NOMO-1 (cell line): ENCODE measurements around the gene DDX53.

ENCODE experiments used
- DNase-seq, 2 experiments: peaks; one replicate each; lab custom pipeline; 2025; ENCODE audit not compliant: unreplicated experiment in 2 of 2; lab: John Stamatoyannopoulos, UW

The DDX53 gene

DNA sequence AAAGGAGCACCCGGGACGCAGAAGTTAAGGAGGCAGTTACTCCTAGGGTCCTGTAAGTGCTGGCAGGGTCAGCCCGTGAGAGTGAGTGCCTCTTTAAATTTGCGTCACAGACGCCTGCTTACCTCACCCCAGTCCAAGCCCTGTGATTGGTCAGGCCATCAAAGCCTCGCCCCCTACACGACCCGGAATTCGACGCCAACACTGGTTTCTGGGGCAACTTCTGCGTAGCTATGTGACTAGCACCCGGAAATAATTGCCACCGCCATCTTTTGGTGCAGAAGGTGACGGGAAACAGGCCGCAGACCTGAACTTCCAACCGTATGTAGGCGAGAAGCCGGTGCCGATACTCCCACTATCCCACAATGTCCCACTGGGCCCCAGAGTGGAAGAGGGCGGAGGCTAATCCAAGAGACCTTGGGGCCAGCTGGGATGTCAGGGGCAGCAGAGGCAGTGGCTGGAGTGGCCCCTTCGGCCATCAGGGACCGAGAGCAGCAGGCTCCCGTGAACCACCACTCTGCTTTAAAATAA is at the start of gene DDX53:
DDX53 (plus strand) TSS at position 265 of the 528 bp plus-strand sequence; CDS start at position 363, 98 bp downstream.
- DNase-seq = no peak

DNA sequence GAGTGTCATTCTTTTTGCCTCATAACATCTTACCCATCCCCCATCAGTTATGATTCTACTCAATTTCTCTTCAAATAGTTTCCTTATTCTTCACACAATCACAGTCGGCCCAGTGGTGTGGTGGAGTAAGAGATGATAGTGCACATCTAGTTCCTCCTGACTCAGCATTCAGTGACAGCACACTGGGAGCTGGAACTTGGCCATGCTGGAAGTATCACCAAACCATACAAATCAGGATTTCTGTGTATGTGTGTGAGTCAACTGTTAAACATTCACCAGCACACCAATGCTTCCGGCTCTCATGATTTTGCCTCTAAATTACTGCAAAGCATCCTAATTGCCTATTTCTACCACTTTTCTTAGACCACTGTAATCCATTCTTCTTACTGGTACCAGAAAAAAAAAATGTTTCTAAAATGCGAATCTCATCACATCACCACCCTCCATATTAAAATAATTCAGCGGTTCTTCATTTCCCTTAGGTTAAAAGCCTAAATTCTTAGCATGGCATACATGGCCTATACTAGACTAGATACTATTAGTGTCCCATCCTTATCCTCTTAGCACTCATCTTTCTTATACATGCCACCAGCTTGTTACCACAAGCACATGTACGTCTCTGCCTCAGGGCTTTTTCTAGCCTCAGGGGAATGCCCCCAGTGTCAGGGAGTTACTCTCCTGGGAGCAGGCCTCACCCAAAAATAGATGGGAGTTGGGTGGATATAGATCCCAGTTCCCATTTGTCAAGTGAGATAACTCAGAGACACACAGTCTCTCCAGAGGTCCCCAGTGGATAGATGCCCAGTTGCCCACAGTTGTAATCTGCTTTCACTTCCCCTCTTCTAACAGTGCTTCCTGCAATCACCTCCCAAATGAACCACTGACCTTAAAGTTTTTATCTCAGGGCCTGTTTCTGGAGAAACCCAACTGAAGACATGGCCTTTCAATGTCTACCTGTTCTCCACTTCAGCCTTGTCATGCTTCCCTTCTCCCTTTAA is 49.2 kb upstream of the DDX53 start:
- DNase-seq = peak in 1 of 2 experiments; percentile 43

DNA sequence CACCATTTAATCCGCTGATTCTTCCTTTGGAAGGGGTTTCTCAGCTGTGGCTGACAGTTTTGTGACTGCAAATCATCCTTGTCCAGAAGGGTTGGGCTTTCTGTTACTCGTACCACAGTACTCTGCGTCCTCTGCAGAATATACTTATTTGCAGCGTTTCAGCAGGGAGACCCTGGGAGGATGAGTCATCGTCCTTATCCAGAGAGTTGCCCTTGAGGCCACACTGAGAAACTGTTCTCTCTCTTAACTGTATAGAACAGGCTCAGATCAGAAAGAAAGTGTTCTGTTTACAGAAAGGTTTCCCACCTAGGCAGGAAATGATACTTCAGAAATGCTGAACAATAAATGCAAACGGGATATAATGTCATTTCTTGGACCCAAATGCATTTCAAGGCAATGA is 47.8 kb upstream of the DDX53 start:
- DNase-seq = no peak

DNA sequence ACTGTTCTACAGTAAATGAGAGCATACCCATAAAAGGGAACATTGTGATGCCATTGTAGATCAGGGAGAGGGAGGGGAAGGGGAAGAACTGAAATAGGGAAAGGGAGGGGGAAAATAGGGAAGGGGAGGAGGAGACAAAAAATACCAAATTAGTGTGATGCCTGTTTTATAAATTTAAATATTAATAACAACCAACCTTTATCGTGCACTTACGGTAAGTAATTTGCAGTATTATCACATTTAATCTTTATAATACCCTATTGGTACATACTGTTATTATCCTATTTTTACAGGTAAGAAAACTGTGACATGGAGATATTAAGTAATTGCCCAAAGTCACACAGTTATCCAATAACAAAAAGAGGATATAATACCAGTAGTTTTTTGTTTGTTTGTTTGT is 41.5 kb upstream of the DDX53 start:
- no peak for DNase-seq

DNA sequence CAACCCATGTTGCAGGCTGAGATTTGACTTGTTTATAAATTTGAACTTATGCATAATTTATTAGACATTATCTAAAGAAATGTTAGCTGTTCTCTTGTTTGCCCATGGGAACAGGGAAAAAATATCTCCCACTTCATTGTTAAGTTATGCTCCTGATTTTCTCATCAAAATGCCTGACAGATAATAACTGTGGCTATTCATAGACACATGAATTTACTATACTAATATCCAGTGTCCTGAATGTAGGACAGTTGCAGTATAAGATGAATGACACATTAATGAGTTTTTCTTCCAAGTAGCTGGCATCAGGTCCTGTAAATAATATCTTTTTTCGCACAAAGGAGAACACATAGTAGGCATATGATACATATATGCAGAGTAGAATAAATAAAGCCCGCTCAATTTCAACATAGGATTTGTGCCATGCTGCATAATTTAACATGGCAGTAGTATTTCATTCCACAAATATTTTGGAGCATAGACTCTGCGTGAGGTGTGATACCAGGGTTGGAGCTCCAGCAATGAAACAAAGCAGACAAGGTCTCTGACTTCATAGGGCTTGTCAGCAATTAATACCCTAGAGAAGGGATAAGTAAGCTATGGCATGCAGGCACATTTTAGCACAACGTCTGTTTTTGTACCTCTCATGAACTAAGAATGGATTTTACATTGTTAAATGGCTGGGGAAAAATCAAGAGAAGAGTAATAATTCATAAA is 40.4 kb upstream of the DDX53 start:
- no peak for DNase-seq

DNA sequence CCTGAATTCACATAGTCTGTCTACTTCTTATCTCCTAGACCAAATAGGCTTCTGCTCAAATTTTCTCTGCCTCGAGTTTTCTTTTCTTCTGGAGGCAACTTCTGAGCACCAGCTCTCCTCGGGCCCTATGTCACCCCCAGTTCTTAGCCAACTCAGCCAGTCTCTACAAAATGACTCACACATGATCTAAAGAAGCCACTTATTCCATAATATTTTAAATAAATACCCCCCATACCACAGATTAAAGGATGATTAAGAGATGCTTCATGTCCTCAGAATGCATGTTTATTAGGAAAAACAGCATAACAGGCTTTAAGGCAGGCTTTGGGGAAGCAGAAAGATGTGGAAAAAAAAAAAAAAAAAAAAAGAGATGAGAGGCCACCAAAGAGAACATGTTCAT is 36.6 kb upstream of the DDX53 start:
- no peak for DNase-seq

DNA sequence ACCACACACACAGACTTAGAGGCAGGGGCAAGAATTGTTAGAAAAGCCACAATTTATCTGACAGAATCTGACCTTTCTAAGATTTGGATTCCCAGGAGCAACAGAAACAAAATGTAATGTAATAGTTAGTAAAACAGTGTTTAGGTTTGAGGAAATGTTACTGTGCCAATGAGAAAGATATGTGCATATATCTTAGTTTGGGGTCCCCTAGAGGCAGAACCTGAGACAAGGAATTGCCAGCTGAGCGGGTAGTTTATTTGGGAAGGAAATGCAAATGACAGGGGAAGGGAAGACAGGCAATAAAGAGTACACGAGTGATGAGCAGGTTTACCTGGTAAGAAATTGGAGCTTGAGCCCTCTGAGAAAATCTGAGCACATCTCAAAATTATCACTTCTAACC is 31.3 kb upstream of the DDX53 start:
- DNase-seq = no peak

DNA sequence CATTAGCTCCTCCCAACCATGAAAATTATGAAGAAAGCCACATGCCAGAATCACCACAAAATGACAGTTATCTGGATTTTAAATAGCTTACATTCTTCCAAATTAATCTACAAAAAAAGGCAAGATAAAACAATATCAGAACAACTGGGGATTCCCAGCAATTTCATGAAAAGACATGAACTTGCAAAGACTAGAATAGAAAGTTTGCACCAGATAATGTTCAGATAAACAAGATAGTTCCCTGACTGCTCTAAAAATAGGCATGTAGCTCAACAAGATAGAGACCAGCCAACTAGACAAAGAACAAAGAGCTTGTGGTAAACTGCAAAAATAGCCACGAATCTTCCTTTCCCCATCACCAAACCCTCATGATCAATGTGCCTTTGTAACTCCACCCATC is 30.3 kb upstream of the DDX53 start:
- DNase-seq = no peak

DNA sequence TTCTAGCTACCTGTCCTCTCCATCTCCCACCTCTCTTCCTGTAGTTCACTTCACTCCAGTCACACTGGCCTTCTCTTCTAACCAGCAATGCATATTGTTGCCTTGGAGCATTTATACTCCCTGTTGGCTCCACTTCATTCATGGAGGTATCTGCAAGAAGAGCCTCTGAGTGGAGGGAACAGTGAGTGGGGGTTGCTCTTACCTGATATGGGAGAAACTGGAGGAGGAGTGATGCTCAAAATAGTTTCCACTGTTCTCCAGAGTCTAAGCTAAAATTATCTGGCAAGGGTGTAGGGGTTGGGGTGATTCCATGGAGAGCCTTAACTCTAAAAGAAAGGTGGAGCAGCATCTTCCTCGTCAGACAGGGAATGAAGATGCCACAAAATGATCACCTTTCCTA is 28.9 kb upstream of the DDX53 start:
- no peak for DNase-seq

DNA sequence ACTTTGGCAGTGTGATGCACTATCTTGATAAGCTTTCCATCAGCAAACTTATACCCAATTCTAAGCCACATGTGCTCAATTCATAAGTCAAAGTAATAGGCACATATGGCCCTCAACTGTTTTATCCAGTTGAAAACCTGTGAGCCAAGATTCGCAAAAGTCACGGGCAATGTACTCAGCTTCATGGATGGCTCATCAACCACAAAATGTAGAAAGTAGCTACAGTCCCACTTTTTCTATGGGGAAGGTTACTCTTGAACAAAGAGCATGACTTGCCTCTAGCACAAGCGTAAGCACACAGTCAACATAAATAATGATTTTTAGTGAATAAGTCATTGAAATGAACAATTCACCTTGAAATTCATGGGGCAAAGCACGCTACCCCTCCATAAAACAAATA is 25.1 kb upstream of the DDX53 start:
- no peak for DNase-seq

DNA sequence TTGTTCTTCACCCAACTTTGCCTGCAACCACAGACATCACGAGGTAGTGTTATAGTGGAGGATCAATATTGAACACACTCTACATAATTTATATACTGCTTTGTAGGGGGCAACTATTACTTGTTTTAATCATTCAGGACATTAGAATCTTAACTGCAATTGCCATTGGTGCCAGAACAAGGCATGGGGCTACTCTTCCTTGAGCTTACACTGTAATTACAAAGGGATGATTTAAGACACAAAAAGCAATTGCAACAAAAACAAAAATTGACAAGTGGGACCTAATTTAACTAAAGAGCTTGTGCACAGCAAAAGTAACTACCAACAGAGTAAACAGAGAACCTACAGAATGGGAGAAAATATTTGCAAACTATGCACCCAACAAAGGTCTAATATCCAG is 24.0 kb upstream of the DDX53 start:
- no peak for DNase-seq

DNA sequence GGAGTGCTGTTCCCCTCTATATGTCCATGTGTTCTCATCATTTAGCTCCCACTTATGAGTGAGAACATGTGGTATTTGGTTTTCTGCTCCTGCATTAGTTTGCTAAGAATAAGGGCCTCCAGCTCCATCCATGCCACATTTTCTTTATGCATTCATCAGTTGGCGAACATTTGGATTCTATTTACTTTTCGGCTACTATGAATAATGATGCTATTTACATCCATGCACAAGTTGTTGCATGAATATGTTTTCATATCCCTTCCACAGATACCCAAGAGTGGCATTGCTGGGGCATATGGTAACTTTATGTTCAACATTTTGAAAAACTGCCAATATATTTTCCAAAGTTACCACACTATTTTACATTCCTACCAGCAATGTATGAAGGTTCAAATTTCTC is 13.8 kb upstream of the DDX53 start:
- DNase-seq = no peak

DNA sequence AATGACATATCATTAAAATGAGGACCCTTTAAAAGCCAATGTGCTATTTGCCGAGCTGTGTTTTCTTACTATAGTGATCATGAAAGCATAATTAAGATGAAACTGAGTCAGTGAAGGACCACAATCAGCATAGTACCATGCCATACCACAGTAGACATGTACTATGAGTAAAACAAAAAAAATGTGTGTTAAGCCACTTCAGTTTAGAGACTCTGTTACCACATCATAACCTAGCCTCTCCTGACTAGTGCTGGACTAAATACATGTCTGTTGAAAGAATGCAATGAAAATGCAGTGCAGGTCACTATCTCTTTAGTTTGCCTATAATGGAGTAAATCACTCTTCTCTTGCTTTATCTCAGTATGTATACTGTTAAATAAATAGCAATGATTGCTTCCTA is 12.3 kb upstream of the DDX53 start:
- no peak for DNase-seq

DNA sequence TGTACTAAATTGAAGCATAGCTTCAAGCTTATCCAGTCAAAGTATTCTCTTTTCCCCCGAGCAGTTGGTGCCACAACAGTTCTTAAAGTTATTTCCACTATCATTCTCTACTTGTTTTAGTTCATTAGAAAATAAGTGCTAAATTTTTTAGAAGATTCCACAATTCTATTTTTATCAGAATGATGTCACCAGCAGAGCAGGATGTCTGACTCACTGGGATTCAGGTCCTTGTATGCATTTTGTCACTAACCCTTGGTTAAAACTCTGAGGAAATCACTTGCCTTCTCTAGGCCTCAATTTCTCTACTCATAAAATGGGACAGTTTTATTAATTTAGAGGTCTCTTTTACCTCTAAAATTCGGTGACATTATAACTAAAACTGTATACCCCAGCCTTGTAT is 3.4 kb downstream of the DDX53 start:
- no peak for DNase-seq

DNA sequence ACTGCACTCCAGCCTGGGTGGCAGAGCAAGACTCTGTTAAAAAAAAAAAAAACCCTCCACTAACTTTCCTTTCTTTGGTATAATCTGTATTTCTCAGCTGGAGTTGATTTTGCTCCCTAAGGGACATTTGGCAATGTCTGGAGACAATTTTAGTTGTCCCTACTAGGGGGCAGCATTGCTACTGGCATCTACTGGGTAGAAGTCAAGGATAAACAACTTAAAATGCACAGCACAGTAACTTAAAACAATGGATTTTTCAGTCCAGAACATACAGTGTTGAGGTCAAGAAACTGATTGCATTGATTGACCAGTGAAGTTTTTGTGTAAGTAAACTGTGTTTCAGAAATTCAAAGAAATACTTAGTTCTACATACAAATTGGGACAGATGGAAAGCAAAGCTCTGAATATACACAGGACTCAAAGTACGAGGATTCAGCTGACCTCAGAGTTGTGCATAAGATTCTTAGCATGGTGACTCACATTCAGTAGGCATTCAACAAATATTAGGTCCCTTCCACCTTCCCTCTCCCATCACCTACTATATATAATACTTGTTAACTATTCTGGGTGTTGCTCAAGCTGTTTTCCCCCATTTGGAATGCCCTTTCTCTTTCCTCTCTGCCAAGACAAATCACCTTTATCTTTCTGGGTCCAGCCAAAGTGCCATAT is 8.8 kb downstream of the DDX53 start:
- DNase-seq = no peak

DNA sequence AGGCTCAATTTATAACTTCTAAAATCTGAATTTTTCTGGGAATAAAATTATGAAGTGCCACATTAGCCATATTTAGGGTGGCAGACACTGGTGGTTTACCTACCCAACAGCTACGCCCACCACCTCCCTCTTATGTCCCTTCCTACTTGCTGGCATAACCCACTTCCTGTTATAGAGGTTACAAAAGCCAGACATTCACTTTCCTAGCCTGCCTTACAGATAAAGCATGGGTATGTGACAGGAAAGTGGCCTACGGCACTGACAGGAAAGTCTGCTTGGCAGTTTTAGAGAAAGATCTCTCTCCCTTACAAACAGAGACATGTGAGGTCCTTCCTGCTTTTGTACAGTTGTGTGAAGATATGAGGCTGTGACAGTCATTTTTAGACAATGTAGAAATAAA is 12.4 kb downstream of the DDX53 start:
- no peak for DNase-seq

DNA sequence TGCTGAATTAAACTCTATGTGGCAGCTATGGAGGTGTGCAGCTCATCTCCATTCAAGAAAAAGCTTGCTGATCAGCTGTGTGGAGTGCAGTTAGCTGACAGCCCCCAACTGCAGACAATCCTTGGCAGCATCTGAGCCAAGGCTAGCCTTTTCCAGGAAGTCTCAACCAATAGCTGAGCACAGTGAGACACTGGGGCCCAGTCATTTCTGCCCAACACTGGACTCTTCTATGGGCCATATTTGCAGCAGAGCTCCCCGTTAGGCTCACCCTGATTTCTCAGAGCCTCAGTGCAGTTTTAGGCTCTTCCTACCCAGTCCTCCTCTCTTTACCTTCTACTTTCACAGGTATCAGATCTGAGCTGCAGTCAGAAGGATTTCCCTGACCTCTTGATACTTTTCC is 12.9 kb downstream of the DDX53 start:
- no peak for DNase-seq

DNA sequence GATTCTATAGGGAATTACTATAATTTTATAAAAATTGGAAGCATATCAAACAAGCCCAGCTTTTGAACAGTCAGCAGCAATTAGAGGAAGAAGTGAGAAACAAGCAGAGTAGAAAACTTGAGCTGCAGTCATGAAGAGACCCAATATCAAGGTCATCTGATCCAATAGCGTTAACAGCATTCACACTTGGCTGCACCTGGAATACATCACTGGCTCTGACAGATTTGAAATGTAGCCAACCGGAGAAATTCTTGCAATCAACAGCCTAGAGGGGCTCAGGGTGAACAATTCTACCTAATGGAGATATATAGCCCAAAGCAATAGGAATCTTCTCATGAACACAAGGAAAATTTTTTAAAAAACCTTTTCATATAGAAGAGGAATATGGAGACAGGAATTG is 13.6 kb downstream of the DDX53 start:
- DNase-seq = no peak

DNA sequence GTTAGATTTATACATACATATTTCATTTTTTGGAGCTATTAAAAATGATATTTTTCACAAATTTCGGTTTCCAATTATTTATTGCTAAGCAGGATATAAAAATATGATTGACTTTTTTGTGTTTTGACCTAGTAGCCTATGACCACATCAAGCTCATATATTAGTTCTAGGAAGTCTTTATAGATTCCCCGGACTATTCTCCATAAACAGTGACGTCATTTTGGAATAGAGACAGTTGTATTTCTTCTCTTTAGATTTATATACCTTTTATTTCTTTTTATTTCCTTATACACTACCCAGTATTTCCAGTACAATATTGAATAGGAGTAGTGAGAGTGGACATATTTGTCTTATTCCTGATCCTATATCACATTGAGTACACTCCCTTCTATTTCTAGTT is 31.8 kb downstream of the DDX53 start:
- no peak for DNase-seq

DNA sequence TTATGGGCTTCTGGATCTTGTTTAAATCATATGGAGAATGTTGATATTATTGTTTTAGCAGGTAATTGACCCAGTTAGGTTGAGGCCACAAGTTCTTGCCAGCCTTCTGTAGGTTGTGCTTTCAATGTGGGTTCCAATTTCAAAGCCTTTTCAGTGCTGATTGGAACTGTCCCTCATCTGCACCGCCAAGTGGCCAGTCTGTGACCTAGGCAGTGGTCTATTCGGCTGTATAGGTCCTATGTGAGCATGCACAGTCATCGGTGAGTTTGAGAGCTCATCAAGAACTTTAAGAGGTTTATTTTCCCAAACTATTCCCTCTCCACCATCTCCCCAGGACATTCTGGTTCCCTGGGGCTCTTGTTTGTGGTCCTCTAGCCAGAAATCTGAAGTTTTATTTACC is 35.7 kb downstream of the DDX53 start:
- DNase-seq = no peak

DNA sequence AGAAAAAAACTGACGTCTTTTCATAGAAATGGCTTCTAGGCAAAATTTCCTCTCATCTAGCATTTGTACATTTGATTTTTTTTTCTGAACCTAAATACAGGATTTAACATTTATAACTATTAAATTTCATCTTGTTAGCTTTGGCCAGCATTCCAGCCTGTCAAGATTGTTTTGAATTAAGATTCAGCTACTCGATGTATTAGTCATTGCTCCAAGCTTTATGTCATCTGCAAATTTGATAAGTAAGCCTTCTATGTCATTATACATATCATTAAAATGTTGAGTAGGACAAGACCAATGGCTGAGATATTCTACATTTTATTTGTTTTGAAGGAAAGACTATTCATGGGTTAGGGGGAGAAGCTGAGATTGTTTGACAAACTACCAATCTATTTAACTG is 46.7 kb downstream of the DDX53 start:
- no peak for DNase-seq
